Psoas muscle (tissue), 8 donors: ENCODE data around the gene AP2M1. TPM values are rescaled to one million over a fixed set of nuclear protein-coding genes. Genes with fewer than 3 reads are reported as not detected.
A peak's percentile ranks its signal among the peaks of the same experiment; 100 is the strongest.

Source experiments
- ATAC-seq, 4 donors: fragments of 200-7000 bp; cut with Tn5 transposase; one replicate each; pipeline ENCODE4 v1.9.1; 2020; ENCODE audit warnings: moderate library complexity in 3 of 4, mild to moderate bottlenecking in 2 of 4
- DNase-seq, 2 donors: peaks; one replicate each; pipeline ENCODE4 v3.0.0-alpha.2; 2020
- H3K27ac ChIP-seq: fragments of 200-600 bp; one replicate; pipeline ENCODE4 v1.8.0; 2022
- H3K27me3 ChIP-seq, 3 donors: fragments of 200-600 bp in 1 of 3; one replicate each; pipeline versions ENCODE4 v1.6.1 to v1.8.0; 2013 to 2022; ENCODE audit warnings: low read length in 2 of 3, mild to moderate bottlenecking in 2 of 3, moderate library complexity in 1 of 3; ENCODE audit not compliant: insufficient read depth in 3 of 3
- H3K36me3 ChIP-seq, 2 donors: fragments of 200-600 bp in 1 of 2; one replicate each; pipeline versions ENCODE4 v1.6.1 to v1.8.0; 2013 to 2022; ENCODE audit warnings: low read depth in 1 of 2, mild to moderate bottlenecking in 1 of 2, moderate library complexity in 1 of 2; ENCODE audit not compliant: insufficient read depth in 1 of 2
- H3K4me1 ChIP-seq: fragments of 200-600 bp; one replicate; pipeline ENCODE4 v1.8.0; 2022
- H3K4me3 ChIP-seq: fragments of 200-600 bp; one replicate; pipeline ENCODE4 v1.8.0; 2022; ENCODE audit warnings: mild to moderate bottlenecking
- H3K9me3 ChIP-seq: fragments of 200-600 bp; one replicate; pipeline ENCODE4 v1.8.0; 2022
- CTCF ChIP-seq: fragments of 200-600 bp; IDR thresholded peaks from one replicate; pipeline ENCODE4 v1.8.0; 2022; ENCODE audit warnings: antibody characterized with exemption
- WGBS, 3 donors: extraction: QIAGEN DNeasy Blood & Tissue Kit; methylation state at CpG; one replicate each; pipeline versions ENCODE4 v1.1.6 to v1.1.7; 2013; 5-methylcytosine and 5-hydroxymethylcytosine counted together
- intact Hi-C, 2 donors: fragments of 100-400 bp; cut with DNase I; formaldehyde crosslinking; loops; one replicate each; pipeline versions ENCODE4 v1.11.0 to v1.14.2; 2022
- polyA plus RNA-seq, 3 donors: library from polyadenylated mRNA; stranded (reverse); fragments of 200-250 nt; gene quantifications; one replicate each; pipeline ENCODE4 v1.2.3, GENCODE V29; 2013
- total RNA-seq, 4 donors: library from RNA; stranded (reverse); fragmentation: NEBNext Ultra II Directional in 2 of 4; extraction: Animal tissue kit (Norgen Biotek cat#: 25700) in 2 of 4; gene quantifications; one replicate each; pipeline versions ENCODE4 v1.2.1 to v1.2.4, GENCODE V29; 2021 to 2023
- donor health status: healthy with polysubstance abuse.
- donor health status: DM: no; HTN: no; CAD: no; lungs with moderate emphysema.
- donor health status: Bipolar disorder and iron deficiency.
- donor health status: healthy.
- donor health status: DM: yes; HTN: yes; CAD: no.
- donor health status: DM: no; HTN: no; CAD: no.
- donor health status: DM: no; HTN: no; CAD: no.
- donor health status: DM: yes; HTN: yes; CAD: no.

The AP2M1 gene
- total and polyA plus RNA-seq, 7 donors, result 157 to 299 (median 171) TPM

GRCh38 chr3:184176377-184177330, 2.0 kb downstream of the AP2M1 start:
- intact Hi-C loops, result loop anchor here (5.0 to 10.0 kb wide), 3 partner anchors 39 to 162 kb away; partner anchors contain the start of genes ABCC5 (in 1 of the 2) and EIF2B5 (in 1 of the 2)
- peak overlapping the region; percentile 100 for H3K4me3 ChIP-seq
- H3K27me3 ChIP-seq, result no peaks in the 10 kb centered on the region
- WGBS, 3 donors, result 26 to 37% (median 30%) methylated on average over 19 of the region's 19 CpGs
- H3K4me1 ChIP-seq, result peaks cover 36% of the 10 kb centered on the region
- no peak for TF ChIP-seq CTCF
- no peaks in the 10 kb centered on the region for H3K9me3 ChIP-seq
- peak overlapping the region; percentile 96 for H3K27ac ChIP-seq
- peak; percentile 75 to 83 for DNase-seq
- H3K36me3 ChIP-seq, result peaks cover 9 to 64% of the 10 kb centered on the region in 2 donors
- ATAC-seq, result peak; percentile 36 to 52 (median 44)

- intact Hi-C loops, result loop anchor here (5.0 to 10.0 kb wide), 3 partner anchors 40 to 163 kb away; partner anchors contain the start of genes ABCC5 (in 1 of the 2) and EIF2B5 (in 1 of the 2)
- no peak for TF ChIP-seq CTCF
- H3K4me1 ChIP-seq, result peaks cover 36% of the 10 kb centered on the region
- H3K4me3 ChIP-seq, result peak overlapping the region; percentile 100
- H3K36me3 ChIP-seq, result peaks cover 16 to 65% of the 10 kb centered on the region in 2 donors
- WGBS, 3 donors, result 11 to 20% (median 13%) methylated on average over 4 of the region's 4 CpGs
- ATAC-seq (no peak), DNase-seq (peak in 1 of 2 donors; percentile 56)
- H3K9me3 ChIP-seq, result no peaks in the 10 kb centered on the region
- peak overlapping the region; percentile 96 for H3K27ac ChIP-seq
- no peaks in the 10 kb centered on the region for H3K27me3 ChIP-seq
Measured at GRCh38 chr3:184177331-184177731, 2.7 kb downstream of the AP2M1 start.

GRCh38 chr3:184177767-184178306, 3.2 kb downstream of the AP2M1 start:
- peak overlapping the region; percentile 96 for H3K27ac ChIP-seq
- no peak for TF ChIP-seq CTCF
- H3K9me3 ChIP-seq, result no peaks in the 10 kb centered on the region
- DNase-seq, result peak in 1 of 2 donors; percentile 46
- peaks cover 20 to 65% of the 10 kb centered on the region in 2 donors for H3K36me3 ChIP-seq
- ATAC-seq, result no peak
- 74 to 85% (median 83%) methylated on average over 14 of the region's 14 CpGs for WGBS, 3 donors
- intact Hi-C loops, result loop anchor here (5.0 to 10.0 kb wide), 3 partner anchors 41 to 163 kb away; partner anchors contain the start of genes ABCC5 (in 1 of the 2) and EIF2B5 (in 1 of the 2)
- peak overlapping the region; percentile 15 for H3K4me3 ChIP-seq
- no peaks in the 10 kb centered on the region for H3K27me3 ChIP-seq
- H3K4me1 ChIP-seq, result peaks cover 36% of the 10 kb centered on the region

GRCh38 chr3:184178521-184179138, 4.0 kb downstream of the AP2M1 start:
- no peak for TF ChIP-seq CTCF
- 85 to 92% (median 86%) methylated on average over 13 of the region's 13 CpGs for WGBS, 3 donors
- H3K36me3 ChIP-seq, result peaks cover 24 to 67% of the 10 kb centered on the region in 2 donors
- H3K4me1 ChIP-seq, result peaks cover 32% of the 10 kb centered on the region
- H3K9me3 ChIP-seq, result no peaks in the 10 kb centered on the region
- no peak overlapping the region for H3K27ac ChIP-seq
- H3K4me3 ChIP-seq, result no peak overlapping the region
- peak in 1 of 2 donors; percentile 33 for DNase-seq
- ATAC-seq, result no peak
- intact Hi-C loops, result loop anchor here (5.0 to 10.0 kb wide), 3 partner anchors 41 to 164 kb away; partner anchors contain the start of genes ABCC5 (in 1 of the 2) and EIF2B5 (in 1 of the 2)
- H3K27me3 ChIP-seq, result no peaks in the 10 kb centered on the region
